OCI-LY3 (cell line): Measurements from ENCODE around the gene TIMELESS.

Experiments
- H2AFZ ChIP-seq: fragments of 200-600, 300-600 bp; shearing (Covaris generic); 2 replicates; pipeline ENCODE4 v1.6.0; 2014; ENCODE audit warnings: antibody characterized with exemption, low read depth, low read length
- H3K27ac ChIP-seq: fragments of 200-600, 300-600 bp; sonication (generic); 2 replicates; pipeline ENCODE4 v1.5.1; 2014; ENCODE audit warnings: mild to moderate bottlenecking, low read length, moderate library complexity, mixed read lengths
- H3K27me3 ChIP-seq: fragments of 200-600, 300-600 bp; sonication (generic); 2 replicates; pipeline ENCODE4 v1.6.1; 2014; ENCODE audit warnings: low read depth, low read length, mixed read lengths
- H3K36me3 ChIP-seq: fragments of 200-600, 300-600 bp; sonication (generic); replicated peaks from 2 replicates; pipeline ENCODE3; 2014; ENCODE audit warnings: low read depth, low read length, mixed read lengths
- H3K4me1 ChIP-seq: fragments of 300-600, 200-600 bp; sonication (generic); 2 replicates; pipeline ENCODE4 v1.6.1; 2014; ENCODE audit warnings: low read length, mixed read lengths
- H3K4me2 ChIP-seq: fragments of 200-600, 300-600 bp; sonication (generic); 2 replicates; pipeline ENCODE4 v1.6.1; 2014; ENCODE audit warnings: low read length, mixed read lengths
- H3K4me3 ChIP-seq: fragments of 300-600, 200-600 bp; sonication (generic); 2 replicates; pipeline ENCODE4 v1.5.1; 2014; ENCODE audit warnings: antibody characterized with exemption, mild to moderate bottlenecking, low read length, moderate library complexity
- H3K79me2 ChIP-seq: fragments of 300-600, 200-600 bp; shearing (Covaris generic); 2 replicates; pipeline ENCODE4 v1.6.1; 2014; ENCODE audit warnings: mild to moderate bottlenecking, low read length, mixed read lengths
- H3K9ac ChIP-seq: fragments of 300-600, 200-600 bp; shearing (Covaris generic); 2 replicates; pipeline ENCODE4 v1.6.0; 2014; ENCODE audit warnings: mild to moderate bottlenecking, low read length, moderate library complexity
- H3K9me3 ChIP-seq: fragments of 200-600, 300-600 bp; shearing (Covaris generic); 2 replicates; pipeline ENCODE4 v1.6.1; 2014; ENCODE audit warnings: low read length, mixed read lengths; ENCODE audit not compliant: insufficient read depth
- H4K20me1 ChIP-seq: fragments of 200-600, 300-600 bp; sonication (generic); 2 replicates; pipeline ENCODE4 v1.6.1; 2016; ENCODE audit warnings: low read length, mixed read lengths; ENCODE audit not compliant: insufficient read depth
- EZH2phosphoT487 ChIP-seq: fragments of 200-600 bp; shearing (Covaris generic); IDR thresholded peaks from 2 replicates; pipeline ENCODE4 v1.6.1; 2018; ENCODE audit warnings: antibody characterized with exemption, mixed run types, low read depth
- TF ChIP-seq, protein P1 (sequence below): fragments of 200-600, 300-600 bp; sonication (generic); IDR thresholded peaks from 2 replicates; pipeline ENCODE4 v1.5.1; 2014; ENCODE audit warnings: antibody characterized with exemption, low read length, low read depth

Gene TIMELESS

GRCh38 chr12:56425940-56426438 lies 23.2 kb downstream of the TIMELESS start:
- H3K27ac ChIP-seq: no peak overlapping the region
- no peaks in the 10 kb centered on the region for H4K20me1 ChIP-seq
- H3K4me2 ChIP-seq: no peak overlapping the region
- TF ChIP-seq, protein P1, sequence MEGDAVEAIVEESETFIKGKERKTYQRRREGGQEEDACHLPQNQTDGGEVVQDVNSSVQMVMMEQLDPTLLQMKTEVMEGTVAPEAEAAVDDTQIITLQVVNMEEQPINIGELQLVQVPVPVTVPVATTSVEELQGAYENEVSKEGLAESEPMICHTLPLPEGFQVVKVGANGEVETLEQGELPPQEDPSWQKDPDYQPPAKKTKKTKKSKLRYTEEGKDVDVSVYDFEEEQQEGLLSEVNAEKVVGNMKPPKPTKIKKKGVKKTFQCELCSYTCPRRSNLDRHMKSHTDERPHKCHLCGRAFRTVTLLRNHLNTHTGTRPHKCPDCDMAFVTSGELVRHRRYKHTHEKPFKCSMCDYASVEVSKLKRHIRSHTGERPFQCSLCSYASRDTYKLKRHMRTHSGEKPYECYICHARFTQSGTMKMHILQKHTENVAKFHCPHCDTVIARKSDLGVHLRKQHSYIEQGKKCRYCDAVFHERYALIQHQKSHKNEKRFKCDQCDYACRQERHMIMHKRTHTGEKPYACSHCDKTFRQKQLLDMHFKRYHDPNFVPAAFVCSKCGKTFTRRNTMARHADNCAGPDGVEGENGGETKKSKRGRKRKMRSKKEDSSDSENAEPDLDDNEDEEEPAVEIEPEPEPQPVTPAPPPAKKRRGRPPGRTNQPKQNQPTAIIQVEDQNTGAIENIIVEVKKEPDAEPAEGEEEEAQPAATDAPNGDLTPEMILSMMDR: no peak
- no peak for TF ChIP-seq EZH2phosphoT487
- H2AFZ ChIP-seq: no peak overlapping the region
- no peaks in the 10 kb centered on the region for H3K27me3 ChIP-seq
- no peaks in the 10 kb centered on the region for H3K79me2 ChIP-seq
- no peaks in the 10 kb centered on the region for H3K4me1 ChIP-seq
- H3K9ac ChIP-seq: no peak overlapping the region
- no peaks in the 10 kb centered on the region for H3K9me3 ChIP-seq
- peaks cover 54% of the 10 kb centered on the region for H3K36me3 ChIP-seq
- no peak overlapping the region for H3K4me3 ChIP-seq

- Histone ChIP-seq H2AFZ (no peak overlapping the region), H3K4me2 (no peak overlapping the region), H3K4me1 (no peaks in the 10 kb centered on the region), H3K36me3 (peaks cover 58% of the 10 kb centered on the region), H3K9me3 (no peaks in the 10 kb centered on the region), H3K4me3 (no peak overlapping the region), H4K20me1 (no peaks in the 10 kb centered on the region), H3K9ac (no peak overlapping the region), H3K27me3 (no peaks in the 10 kb centered on the region), H3K27ac (no peak overlapping the region), H3K79me2 (no peaks in the 10 kb centered on the region)
- TF ChIP-seq, protein P1: no peak
- TF ChIP-seq EZH2phosphoT487: no peak
Observed at GRCh38 chr12:56425193-56425592, 24.0 kb downstream of the TIMELESS start.

DNA sequence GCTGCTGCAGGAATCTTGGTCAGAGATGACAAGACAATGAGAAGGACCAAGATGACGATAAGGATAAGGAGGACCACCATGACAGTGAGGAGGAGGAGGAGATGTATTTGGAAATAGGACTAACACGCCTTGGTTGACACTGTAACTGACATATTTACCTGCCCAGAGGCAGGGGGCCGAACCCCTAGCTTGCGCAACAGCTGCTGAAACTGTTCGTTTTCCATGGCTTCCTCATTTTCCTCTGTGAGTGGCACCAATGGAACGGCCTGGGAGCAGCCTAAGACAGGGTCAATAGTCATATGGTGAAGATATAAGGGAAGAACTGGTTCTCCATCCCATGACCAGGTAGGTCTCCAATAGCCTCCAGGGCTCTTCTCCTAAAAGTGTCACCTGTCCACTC lies 28.8 kb downstream of the TIMELESS start:
- H3K9ac ChIP-seq: no peak overlapping the region
- no peak for TF ChIP-seq EZH2phosphoT487
- TF ChIP-seq, protein P1: no peak
- H4K20me1 ChIP-seq: no peaks in the 10 kb centered on the region
- no peak overlapping the region for H3K27ac ChIP-seq
- H3K4me3 ChIP-seq: no peak overlapping the region
- H3K27me3 ChIP-seq: no peaks in the 10 kb centered on the region
- no peaks in the 10 kb centered on the region for H3K4me1 ChIP-seq
- H3K9me3 ChIP-seq: no peaks in the 10 kb centered on the region
- no peaks in the 10 kb centered on the region for H3K79me2 ChIP-seq
- H2AFZ ChIP-seq: no peak overlapping the region
- no peak overlapping the region for H3K4me2 ChIP-seq
- peaks cover 65% of the 10 kb centered on the region for H3K36me3 ChIP-seq

GRCh38 chr12:56417739-56418138 lies 31.5 kb downstream of the TIMELESS start:
- Histone ChIP-seq H4K20me1 (no peaks in the 10 kb centered on the region), H3K4me2 (no peak overlapping the region), H3K9ac (no peak overlapping the region), H2AFZ (no peak overlapping the region), H3K4me3 (no peak overlapping the region), H3K9me3 (no peaks in the 10 kb centered on the region), H3K4me1 (no peaks in the 10 kb centered on the region), H3K79me2 (no peaks in the 10 kb centered on the region), H3K27ac (no peak overlapping the region), H3K36me3 (peaks cover 61% of the 10 kb centered on the region), H3K27me3 (no peaks in the 10 kb centered on the region)
- TF ChIP-seq, protein P1: no peak
- no peak for TF ChIP-seq EZH2phosphoT487
